Neural progenitor cell (in vitro differentiated cells): ENCODE measurements around the gene OGFOD2. TPM values are rescaled to one million over a fixed set of nuclear protein-coding genes. Genes with fewer than 3 reads are reported as not detected.

Experiments
- DNase-seq: peaks from one replicate; pipeline ENCODE4 v3.0.0-alpha.2; 2016; ENCODE audit warnings: low spot score
- H2AFZ ChIP-seq: fragments of 200-600 bp; sonication (generic); replicated peaks from 2 replicates; pipeline ENCODE4 v1.6.1; 2016; ENCODE audit warnings: antibody characterized with exemption
- H3F3A ChIP-seq: fragments of 200-600 bp; sonication (generic); 2 replicates; pipeline ENCODE4 v1.6.1; 2016; ENCODE audit warnings: antibody characterized with exemption, low read depth
- H3K27ac ChIP-seq: fragments of 200-600 bp; sonication (generic); 2 replicates; pipeline ENCODE4 v1.5.1; 2016; ENCODE audit warnings: mild to moderate bottlenecking
- H3K27me3 ChIP-seq: fragments of 200-600 bp; sonication (generic); 2 replicates; pipeline ENCODE4 v1.6.1; 2016; ENCODE audit warnings: mild to moderate bottlenecking, moderate library complexity
- H3K36me3 ChIP-seq: fragments of 200-600 bp; sonication (generic); 2 replicates; pipeline ENCODE4 v1.5.1; 2016
- H3K4me1 ChIP-seq: fragments of 200-600 bp; sonication (generic); 2 replicates; pipeline ENCODE4 v1.6.1; 2016; ENCODE audit warnings: mixed run types
- H3K4me2 ChIP-seq: fragments of 200-600 bp; sonication (generic); 2 replicates; pipeline ENCODE4 v1.6.1; 2016
- H3K4me3 ChIP-seq: fragments of 200-600 bp; sonication (generic); 2 replicates; pipeline ENCODE4 v1.5.1; 2016
- H3K79me2 ChIP-seq: fragments of 200-600 bp; sonication (generic); 2 replicates; pipeline ENCODE4 v1.6.1; 2016; ENCODE audit warnings: low read depth
- H3K9ac ChIP-seq: fragments of 200-600 bp; sonication (generic); 2 replicates; pipeline ENCODE4 v1.6.1; 2016
- H3K9me3 ChIP-seq: fragments of 200-600 bp; sonication (generic); 2 replicates; pipeline ENCODE4 v1.5.1; 2016; ENCODE audit warnings: low read depth
- H4K20me1 ChIP-seq: fragments of 200-600 bp; sonication (generic); 2 replicates; pipeline ENCODE4 v1.6.1; 2016; ENCODE audit warnings: low read depth
- H3K27ac Mint-ChIP-seq: 3 replicates; pipeline ENCODE4 v1.8.0; 2021; ENCODE audit warnings: mixed read lengths
- H3K27me3 Mint-ChIP-seq: 2 replicates; pipeline ENCODE4 v1.8.0; 2022; ENCODE audit warnings: low read depth, mild to moderate bottlenecking, inconsistent platforms, moderate library complexity, mixed read lengths; ENCODE audit not compliant: insufficient read depth
- H3K36me3 Mint-ChIP-seq: 3 replicates; pipeline ENCODE4 v1.8.0; 2021; ENCODE audit warnings: mixed read lengths
- H3K4me1 Mint-ChIP-seq: 3 replicates; pipeline ENCODE4 v1.8.0; 2021; ENCODE audit warnings: mixed read lengths
- H3K4me3 Mint-ChIP-seq: 3 replicates; pipeline ENCODE4 v1.8.0; 2021; ENCODE audit warnings: mild to moderate bottlenecking, moderate library complexity, mixed read lengths
- H3K9me3 Mint-ChIP-seq: 3 replicates; pipeline ENCODE4 v1.8.0; 2020; ENCODE audit warnings: mixed read lengths
- CTCF ChIP-seq: fragments of 200-600 bp; sonication (generic); IDR thresholded peaks from 2 replicates; pipeline ENCODE4 v1.5.1; 2017; ENCODE audit warnings: antibody characterized with exemption, mild to moderate bottlenecking
- EZH2 ChIP-seq: fragments of 200-600 bp; sonication (generic); IDR thresholded peaks from 2 replicates; pipeline ENCODE4 v1.6.1; 2017; ENCODE audit warnings: antibody characterized with exemption, mild to moderate bottlenecking, moderate library complexity
- EZH2phosphoT487 ChIP-seq: fragments of 200-600 bp; sonication (generic); IDR thresholded peaks from 2 replicates; pipeline ENCODE4 v1.6.1; 2017; ENCODE audit warnings: antibody characterized with exemption
- total RNA-seq: library from RNA; depleted of rRNA; stranded (reverse); fragments of >200 nt; gene quantifications from 2 replicates; pipeline ENCODE4 v1.2.3, GENCODE V29; 2015; ENCODE audit warnings: low replicate concordance

OGFOD2 gene
- total RNA-seq, 1 donor from 2014 or later: 9.9 TPM

DNA sequence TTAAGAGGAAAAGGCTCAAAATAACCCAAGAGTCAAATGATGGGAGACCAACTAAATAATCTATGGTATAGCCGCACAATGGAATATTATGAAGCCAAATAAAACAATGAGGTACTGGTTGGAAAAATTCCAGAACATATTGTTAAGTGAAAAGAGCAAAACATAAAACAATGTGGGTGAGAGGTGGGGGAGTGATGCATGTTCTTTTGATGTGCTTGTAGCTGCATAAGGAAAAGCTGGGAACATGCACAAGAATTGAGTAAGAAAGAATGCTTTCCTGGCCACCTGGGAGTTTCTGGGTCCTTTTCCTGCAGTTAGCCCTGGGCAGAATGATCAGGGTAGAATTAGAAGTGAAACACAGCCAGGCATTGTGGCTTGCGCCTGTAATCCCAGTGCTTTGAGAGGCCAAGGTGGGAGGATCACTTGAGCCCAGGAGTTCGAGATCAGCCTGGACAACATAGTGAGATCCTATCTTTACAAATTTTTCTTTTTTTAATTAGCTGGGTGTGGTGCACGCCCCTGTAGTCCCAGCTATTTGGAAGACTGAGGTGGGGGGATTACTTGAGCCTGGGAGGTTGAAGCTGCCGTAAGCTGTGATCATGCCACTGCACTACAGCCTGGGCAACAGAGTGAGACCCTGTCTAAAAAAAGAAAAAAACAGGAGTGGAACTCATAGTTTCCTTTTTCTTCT, 16.7 kb upstream of the OGFOD2 start:
- Histone ChIP-seq H3F3A (no peaks in the 10 kb centered on the region), H3K27ac (no peak overlapping the region), H2AFZ (no peak overlapping the region), H3K9ac (no peak overlapping the region), H3K4me1 (no peaks in the 10 kb centered on the region), H3K79me2 (no peaks in the 10 kb centered on the region), H3K36me3 (no peaks in the 10 kb centered on the region), H3K9me3 (no peaks in the 10 kb centered on the region), H4K20me1 (no peaks in the 10 kb centered on the region), H3K4me2 (no peak overlapping the region), H3K4me3 (no peak overlapping the region), H3K27me3 (no peaks in the 10 kb centered on the region)
- no peak for TF ChIP-seq CTCF
- no peak for TF ChIP-seq EZH2
- TF ChIP-seq EZH2phosphoT487: no peak
- Mint-ChIP-seq H3K9me3 (no peaks in the 10 kb centered on the region), H3K27me3 (peaks cover 6% of the 10 kb centered on the region), H3K4me1 (no peaks in the 10 kb centered on the region), H3K4me3 (no peak overlapping the region), H3K36me3 (no peaks in the 10 kb centered on the region), H3K27ac (no peak overlapping the region)
- no peak for DNase-seq

GRCh38 chr12:122959566-122960192, 15.4 kb upstream of the OGFOD2 start:
- Histone ChIP-seq H3K4me1 (no peaks in the 10 kb centered on the region), H3F3A (peaks cover under 1% of the 10 kb centered on the region), H3K27me3 (no peaks in the 10 kb centered on the region), H3K4me3 (no peak overlapping the region), H3K9ac (no peak overlapping the region), H3K9me3 (no peaks in the 10 kb centered on the region), H3K27ac (no peak overlapping the region), H2AFZ (no peak overlapping the region), H3K79me2 (no peaks in the 10 kb centered on the region), H4K20me1 (peaks cover 4% of the 10 kb centered on the region), H3K4me2 (no peak overlapping the region), H3K36me3 (no peaks in the 10 kb centered on the region)
- H3K27me3 Mint-ChIP-seq: peaks cover 6% of the 10 kb centered on the region
- no peak for TF ChIP-seq CTCF
- no peak for TF ChIP-seq EZH2phosphoT487
- TF ChIP-seq EZH2: no peak
- DNase-seq: no peak
- no peaks in the 10 kb centered on the region for H3K36me3 Mint-ChIP-seq
- H3K27ac Mint-ChIP-seq: no peak overlapping the region
- H3K4me1 Mint-ChIP-seq: peaks cover 7% of the 10 kb centered on the region
- no peak overlapping the region for H3K4me3 Mint-ChIP-seq
- no peaks in the 10 kb centered on the region for H3K9me3 Mint-ChIP-seq

DNA sequence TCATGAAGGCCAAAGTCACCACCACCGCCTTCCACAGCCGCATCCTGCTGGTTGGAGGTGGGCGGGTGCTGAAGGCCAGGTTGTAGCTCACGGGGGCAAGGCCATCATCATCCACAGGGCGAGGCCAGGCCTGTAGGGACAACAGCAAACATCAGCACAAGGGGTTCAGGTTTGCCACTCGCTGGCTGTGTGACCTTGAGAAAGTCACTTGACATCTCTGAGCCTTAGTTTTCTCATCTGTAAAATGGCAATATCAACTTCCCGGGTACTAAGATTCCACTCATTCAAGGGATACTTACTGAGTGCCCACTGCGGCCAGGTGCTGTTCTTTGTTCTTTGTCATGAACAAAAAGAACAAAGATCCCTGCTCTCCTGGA, 14.9 kb upstream of the OGFOD2 start:
- H3K36me3 Mint-ChIP-seq: no peaks in the 10 kb centered on the region
- H3K4me3 ChIP-seq: no peak overlapping the region
- H3K4me1 Mint-ChIP-seq: peaks cover 11% of the 10 kb centered on the region
- no peak overlapping the region for H2AFZ ChIP-seq
- H3K4me3 Mint-ChIP-seq: no peak overlapping the region
- DNase-seq: no peak
- H3K27ac Mint-ChIP-seq: no peak overlapping the region
- H3K79me2 ChIP-seq: no peaks in the 10 kb centered on the region
- no peaks in the 10 kb centered on the region for H3K36me3 ChIP-seq
- peaks cover 3% of the 10 kb centered on the region for H3K27me3 Mint-ChIP-seq
- no peaks in the 10 kb centered on the region for H3K9me3 Mint-ChIP-seq
- no peaks in the 10 kb centered on the region for H3K27me3 ChIP-seq
- TF ChIP-seq CTCF (no peak), EZH2 (no peak), EZH2phosphoT487 (no peak)
- H3K4me2 ChIP-seq: no peak overlapping the region
- H3K9me3 ChIP-seq: no peaks in the 10 kb centered on the region
- H4K20me1 ChIP-seq: peaks cover 9% of the 10 kb centered on the region
- no peak overlapping the region for H3K27ac ChIP-seq
- H3K4me1 ChIP-seq: peaks cover 3% of the 10 kb centered on the region
- no peak overlapping the region for H3K9ac ChIP-seq
- H3F3A ChIP-seq: peaks cover 5% of the 10 kb centered on the region
